HUES64 (cell line): ENCODE results near the gene VEZT.

Experiments used
- H3K27ac ChIP-seq: 2 replicates; pipeline ENCODE4 v1.7.0; 2013; ENCODE audit warnings: low read depth, low read length, inconsistent platforms
- H3K27me3 ChIP-seq: 2 replicates; pipeline ENCODE4 v1.6.1; 2013; ENCODE audit warnings: mild to moderate bottlenecking, low read length; ENCODE audit not compliant: insufficient read depth
- H3K36me3 ChIP-seq: 2 replicates; pipeline ENCODE4 v1.6.1; 2013; ENCODE audit warnings: mild to moderate bottlenecking, low read length; ENCODE audit not compliant: insufficient read depth
- H3K4me1 ChIP-seq: 2 replicates; pipeline ENCODE4 v1.6.1; 2013; ENCODE audit warnings: mild to moderate bottlenecking, low read length, moderate library complexity; ENCODE audit not compliant: insufficient read depth
- H3K4me3 ChIP-seq: 2 replicates; pipeline ENCODE4 v1.5.1; 2013; ENCODE audit warnings: mild to moderate bottlenecking, low read length, moderate library complexity
- H3K9ac ChIP-seq: 2 replicates; pipeline ENCODE4 v1.6.1; 2013; ENCODE audit warnings: mild to moderate bottlenecking, low read depth, low read length
- H3K9me3 ChIP-seq: 2 replicates; pipeline ENCODE4 v1.6.1; 2013; ENCODE audit warnings: low read depth, low read length; ENCODE audit not compliant: insufficient read depth
- WGBS: fragments of 150-250, 120-280 bp; methylation state at CpG from one replicate; pipeline ENCODE4 v1.1.7; 2013; ENCODE audit warnings: missing lambda C conversion rate; 5-methylcytosine and 5-hydroxymethylcytosine counted together

VEZT gene

DNA sequence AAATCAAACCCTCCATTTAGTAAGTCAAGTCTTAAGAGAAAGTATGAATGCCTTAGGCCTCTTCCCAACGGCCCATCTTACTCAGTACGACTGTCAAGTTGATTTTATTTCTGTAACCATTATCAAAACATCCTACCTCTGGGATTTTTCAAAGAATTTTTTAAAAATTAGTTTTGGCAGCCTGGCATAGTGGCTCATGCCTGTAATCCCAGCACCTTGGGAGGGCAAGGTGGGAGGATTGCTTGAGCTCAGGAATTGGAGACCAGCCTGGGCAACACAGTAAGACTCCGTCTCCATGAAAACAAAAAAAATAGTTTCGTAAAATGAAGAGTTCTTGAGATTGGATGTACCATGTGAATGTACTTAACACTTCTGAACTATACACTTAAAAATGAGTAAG is 4.5 kb upstream of the VEZT start:
- Histone ChIP-seq H3K4me3 (no peak overlapping the region), H3K27ac (no peak overlapping the region), H3K9ac (no peak overlapping the region), H3K27me3 (no peaks in the 10 kb centered on the region), H3K4me1 (peaks cover 34% of the 10 kb centered on the region), H3K9me3 (no peaks in the 10 kb centered on the region), H3K36me3 (0 out of 2 replicates have a peak, but pooled peaks cover 3% of the 10 kb centered on the region)
- WGBS, result 95% methylated on average over 3 of the region's 4 CpGs

DNA sequence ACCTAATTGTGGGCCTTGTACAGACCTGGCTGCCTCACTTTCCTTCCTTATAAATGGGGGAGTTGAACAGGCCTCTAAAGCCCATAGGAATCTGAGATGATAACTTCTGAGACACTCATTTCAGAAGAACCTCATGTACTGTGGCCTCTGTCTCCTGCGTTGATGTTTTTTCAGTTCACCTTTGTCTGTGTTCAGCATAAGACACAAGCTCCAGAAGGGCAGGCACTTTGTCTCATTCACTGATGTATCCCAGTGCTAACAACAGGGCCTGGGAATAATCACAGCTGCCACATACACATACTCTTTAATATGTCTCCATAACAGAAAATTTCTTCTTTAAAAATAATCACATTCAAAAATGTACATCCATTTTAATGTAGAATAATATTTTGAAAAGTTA is 3.7 kb upstream of the VEZT start:
- WGBS, result 91% methylated on average over 1 of the region's 1 CpG
- H3K4me3 ChIP-seq, result no peak overlapping the region
- H3K27me3 ChIP-seq, result no peaks in the 10 kb centered on the region
- H3K36me3 ChIP-seq, result 0 out of 2 replicates have a peak, but pooled peaks cover 3% of the 10 kb centered on the region
- no peak overlapping the region for H3K9ac ChIP-seq
- no peak overlapping the region for H3K27ac ChIP-seq
- H3K4me1 ChIP-seq, result peaks cover 26% of the 10 kb centered on the region
- no peaks in the 10 kb centered on the region for H3K9me3 ChIP-seq

DNA sequence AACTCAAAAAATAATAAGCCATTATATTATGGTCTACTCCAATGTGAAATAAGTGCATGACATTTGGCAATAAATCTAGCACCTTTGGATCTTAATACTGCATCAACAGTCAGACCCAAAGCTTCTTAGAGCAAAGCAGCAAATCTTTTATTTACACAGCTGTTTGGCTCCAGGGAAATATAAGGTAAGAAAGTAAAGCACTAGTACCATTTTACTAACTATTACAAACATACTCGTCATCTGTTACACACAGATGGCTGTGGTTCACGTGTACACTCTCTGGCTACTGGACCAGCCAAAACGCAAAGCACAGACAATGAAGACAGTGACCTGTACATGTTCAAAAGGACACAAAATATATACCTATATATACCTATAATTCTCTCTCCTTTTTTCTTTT is 3.1 kb upstream of the VEZT start:
- 0 out of 2 replicates have a peak, but pooled peaks cover 3% of the 10 kb centered on the region for H3K36me3 ChIP-seq
- no peak overlapping the region for H3K9ac ChIP-seq
- 93% methylated on average over 3 of the region's 3 CpGs for WGBS
- H3K4me3 ChIP-seq, result no peak overlapping the region
- no peaks in the 10 kb centered on the region for H3K27me3 ChIP-seq
- H3K27ac ChIP-seq, result no peak overlapping the region
- no peaks in the 10 kb centered on the region for H3K9me3 ChIP-seq
- peaks cover 26% of the 10 kb centered on the region for H3K4me1 ChIP-seq

DNA sequence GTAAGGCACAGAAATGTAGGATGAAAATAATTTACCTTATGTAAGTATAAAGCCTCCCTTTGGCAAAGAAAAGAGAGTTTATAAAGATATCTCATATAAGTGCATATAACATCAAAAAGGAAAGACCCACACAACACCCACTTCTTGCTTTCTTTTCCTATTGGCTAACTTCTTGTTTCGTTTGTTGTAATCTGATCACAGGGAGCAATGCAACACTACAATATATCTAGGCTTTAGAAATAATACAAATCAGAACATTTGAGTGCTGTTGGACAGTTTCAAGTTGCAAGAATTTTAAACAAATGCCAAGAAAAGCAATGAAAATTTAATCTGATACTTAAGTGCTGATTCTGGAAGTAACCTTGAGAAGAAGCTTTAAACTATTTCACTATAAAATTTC is 1.7 kb upstream of the VEZT start:
- peaks cover 24% of the 10 kb centered on the region for H3K4me1 ChIP-seq
- H3K9me3 ChIP-seq, result no peaks in the 10 kb centered on the region
- peak overlapping the region; percentile 76 for H3K4me3 ChIP-seq
- H3K36me3 ChIP-seq, result no peaks in the 10 kb centered on the region
- WGBS, result no CpG with 5 or more reads among the region's 1 CpG
- peak overlapping the region; percentile 98; the same call in 1 of the 2 replicates for H3K27ac ChIP-seq
- peak overlapping the region; percentile 98 for H3K9ac ChIP-seq
- H3K27me3 ChIP-seq, result no peaks in the 10 kb centered on the region

DNA sequence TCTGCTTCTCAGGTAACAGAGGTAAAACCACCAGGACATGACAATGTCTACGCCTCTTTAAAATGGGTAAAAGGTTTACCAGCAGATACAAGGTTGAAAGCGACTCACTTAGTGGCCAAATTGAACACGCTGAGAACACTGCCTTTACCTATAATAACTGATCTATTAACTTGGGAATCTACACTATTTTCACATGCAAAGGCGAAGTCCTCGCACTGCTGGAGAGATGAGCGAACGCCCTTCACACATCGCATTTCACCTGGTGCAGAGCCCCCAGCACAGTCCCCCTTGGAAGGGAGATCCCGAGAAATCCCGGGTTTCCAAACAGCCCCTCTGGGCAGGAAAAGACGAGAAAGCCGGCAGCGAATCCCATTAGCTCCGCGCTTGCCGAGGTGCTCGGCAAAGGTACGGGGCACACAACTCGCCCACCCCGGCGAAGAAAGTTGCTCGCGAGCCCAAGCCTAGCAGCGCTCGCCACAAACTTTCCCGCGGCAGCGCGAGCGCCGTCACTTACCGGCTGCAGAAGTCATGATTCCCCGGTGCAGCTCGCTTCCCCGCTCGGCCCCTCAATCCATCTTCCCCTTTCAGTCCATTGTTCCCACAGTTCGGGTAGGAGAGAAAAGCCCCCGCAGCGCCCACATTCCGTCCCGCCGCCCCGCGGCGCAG is 763 bp upstream of the VEZT start:
- H3K9me3 ChIP-seq, result no peaks in the 10 kb centered on the region
- H3K27me3 ChIP-seq, result no peaks in the 10 kb centered on the region
- peak overlapping the region; percentile 98 for H3K27ac ChIP-seq
- peak overlapping the region; percentile 98 for H3K9ac ChIP-seq
- peak overlapping the region; percentile 76 for H3K4me3 ChIP-seq
- no peaks in the 10 kb centered on the region for H3K36me3 ChIP-seq
- WGBS, result under 1% methylated on average over 45 of the region's 45 CpGs
- peaks cover 24% of the 10 kb centered on the region for H3K4me1 ChIP-seq

DNA sequence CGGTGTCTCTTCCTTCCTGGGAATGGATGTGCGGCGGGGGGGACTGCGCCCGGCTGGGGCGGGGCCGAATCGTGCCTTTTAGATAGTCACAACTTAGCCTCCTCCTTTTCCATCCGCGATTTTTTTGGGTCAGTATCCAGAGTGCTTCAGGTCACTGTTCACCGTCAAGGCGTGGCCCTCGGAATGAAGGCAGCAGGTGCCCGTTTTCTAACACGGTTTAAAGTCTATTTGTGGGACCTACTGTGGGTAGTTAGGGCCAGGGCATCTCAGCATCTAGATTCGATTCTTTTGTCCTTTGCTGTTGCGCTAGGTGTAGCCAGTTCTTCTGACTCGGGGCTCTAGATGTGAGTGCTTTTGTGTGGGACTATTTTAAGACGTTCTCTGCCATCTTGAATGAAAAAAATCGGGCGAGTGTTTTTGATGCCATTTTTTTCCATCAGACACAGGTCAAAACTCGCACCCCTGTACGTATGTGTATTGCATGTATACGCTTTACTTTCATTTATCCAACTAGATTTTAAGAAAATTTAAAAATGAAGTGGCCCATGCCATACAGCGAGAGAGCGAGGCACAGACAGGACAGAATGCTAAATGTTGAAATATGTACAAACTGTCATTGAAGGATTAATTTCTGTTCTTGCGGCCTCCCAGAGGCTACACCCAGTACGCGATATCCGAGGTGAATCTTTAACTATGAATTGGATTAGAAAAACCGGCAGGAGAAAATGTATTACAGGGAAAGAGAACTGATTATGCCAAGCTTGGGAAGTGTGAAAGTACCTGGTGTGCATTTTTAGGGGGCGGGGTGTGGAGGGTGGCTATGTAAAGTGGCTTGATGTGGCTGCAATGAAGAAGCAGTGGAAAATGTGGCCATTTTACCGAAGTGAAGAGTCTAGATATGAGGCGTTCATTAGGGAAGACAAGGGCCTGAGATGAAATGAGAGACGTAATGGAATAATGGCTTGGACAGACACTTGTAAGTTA is 835 bp downstream of the VEZT start:
- peaks cover 24% of the 10 kb centered on the region for H3K4me1 ChIP-seq
- WGBS, result 1% methylated on average over 34 of the region's 35 CpGs
- H3K36me3 ChIP-seq, result no peaks in the 10 kb centered on the region
- H3K27ac ChIP-seq, result peak overlapping the region; percentile 98
- H3K4me3 ChIP-seq, result peak overlapping the region; percentile 76
- H3K9ac ChIP-seq, result peak overlapping the region; percentile 98
- no peaks in the 10 kb centered on the region for H3K27me3 ChIP-seq
- no peaks in the 10 kb centered on the region for H3K9me3 ChIP-seq

DNA sequence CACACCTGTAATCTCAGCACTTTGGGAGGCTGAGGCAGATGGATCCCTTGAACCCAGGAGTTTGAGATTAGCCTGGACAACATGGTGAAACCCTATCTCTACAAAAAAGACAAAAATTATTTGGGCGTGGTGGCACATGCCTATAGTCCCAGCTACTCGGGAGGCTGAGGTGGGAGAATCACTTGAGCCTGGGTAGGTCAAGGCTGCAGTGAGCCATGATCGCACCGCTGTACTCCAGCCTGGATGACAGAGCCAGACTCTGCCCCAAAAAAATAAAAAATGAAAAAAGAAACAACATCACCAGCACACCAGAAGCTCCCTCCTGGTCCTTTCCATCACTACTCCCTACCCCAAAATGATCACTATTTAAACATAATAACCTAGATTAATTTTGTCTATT is 2.6 kb downstream of the VEZT start:
- H3K27me3 ChIP-seq, result no peaks in the 10 kb centered on the region
- peaks cover 15% of the 10 kb centered on the region for H3K4me1 ChIP-seq
- whole genome bisulfite sequencing, result 95% methylated on average over 4 of the region's 4 CpGs
- H3K4me3 ChIP-seq, result no peak overlapping the region
- H3K27ac ChIP-seq, result no peak overlapping the region
- no peak overlapping the region for H3K9ac ChIP-seq
- no peaks in the 10 kb centered on the region for H3K9me3 ChIP-seq
- peaks cover 9% of the 10 kb centered on the region for H3K36me3 ChIP-seq

DNA sequence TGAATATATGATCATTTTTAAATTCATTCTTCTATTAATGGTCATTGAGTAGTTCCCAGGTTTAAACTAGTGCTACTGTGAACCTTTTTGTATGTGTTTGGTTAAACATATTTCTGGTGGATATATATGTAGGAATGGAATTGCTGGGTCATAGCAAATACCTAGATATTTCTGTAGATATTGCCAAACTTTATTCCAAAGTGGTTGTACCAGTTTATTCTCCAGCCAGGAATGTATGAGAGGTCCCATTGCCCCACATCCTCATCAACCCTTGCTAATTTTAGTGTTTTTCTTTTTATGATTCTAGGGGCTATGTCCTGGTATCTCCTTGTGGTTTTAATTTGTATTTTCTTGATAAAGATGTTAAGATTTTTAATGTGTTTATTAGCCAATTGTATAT is 3.1 kb downstream of the VEZT start:
- Histone ChIP-seq H3K36me3 (peaks cover 9% of the 10 kb centered on the region), H3K27ac (no peak overlapping the region), H3K9ac (no peak overlapping the region), H3K27me3 (no peaks in the 10 kb centered on the region), H3K4me1 (peaks cover 10% of the 10 kb centered on the region), H3K4me3 (no peak overlapping the region), H3K9me3 (no peaks in the 10 kb centered on the region)

DNA sequence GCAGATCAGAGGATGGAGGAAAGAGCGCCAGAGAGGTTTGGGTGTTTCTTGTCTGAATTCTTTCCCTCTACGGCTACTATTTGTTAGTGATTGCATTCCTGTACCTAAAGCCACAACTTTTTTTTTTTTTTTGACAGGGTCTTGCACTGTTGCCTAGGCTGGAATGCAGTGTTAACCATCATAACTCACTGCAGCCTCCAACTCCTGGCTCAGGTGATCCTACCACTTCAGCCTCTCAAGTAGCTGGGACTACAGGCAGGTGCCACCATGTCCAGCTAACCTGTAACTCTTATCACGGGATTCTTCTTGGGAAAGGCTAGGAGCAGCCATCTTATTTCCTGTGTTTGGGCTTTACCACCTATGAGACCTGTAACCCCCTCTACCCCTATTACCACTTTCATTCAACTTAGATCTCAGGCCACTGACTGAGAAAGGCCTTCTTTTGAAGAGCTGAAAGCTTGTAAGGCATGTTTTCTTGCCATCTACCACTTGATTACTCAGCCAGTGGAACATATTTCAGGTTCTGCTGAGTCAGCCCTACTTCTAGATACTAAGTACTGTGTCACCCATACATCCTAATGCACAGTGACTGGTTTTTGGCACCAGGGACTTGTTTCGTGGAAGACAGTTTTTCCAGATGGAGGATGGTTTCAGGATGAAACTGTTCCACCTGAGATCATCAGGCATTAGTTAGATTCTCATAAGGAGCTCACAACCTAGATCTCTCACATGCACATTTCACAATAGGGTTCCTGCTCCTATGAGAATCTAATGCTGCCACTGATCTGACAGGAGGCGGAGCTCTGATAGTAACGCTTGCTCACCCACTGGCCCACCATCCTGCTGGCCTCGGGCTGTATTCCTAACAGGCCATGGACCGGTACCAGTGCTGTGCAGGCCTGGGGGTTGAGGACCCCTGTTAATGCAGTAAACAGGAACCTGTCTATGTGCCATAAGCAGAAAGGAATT is 6.9 kb downstream of the VEZT start:
- 95% methylated on average over 8 of the region's 8 CpGs for whole genome bisulfite sequencing
- H3K27me3 ChIP-seq, result no peaks in the 10 kb centered on the region
- peaks cover 12% of the 10 kb centered on the region for H3K36me3 ChIP-seq
- H3K9ac ChIP-seq, result no peak overlapping the region
- H3K9me3 ChIP-seq, result no peaks in the 10 kb centered on the region
- no peak overlapping the region for H3K27ac ChIP-seq
- H3K4me1 ChIP-seq, result peaks cover 3% of the 10 kb centered on the region
- no peak overlapping the region for H3K4me3 ChIP-seq

DNA sequence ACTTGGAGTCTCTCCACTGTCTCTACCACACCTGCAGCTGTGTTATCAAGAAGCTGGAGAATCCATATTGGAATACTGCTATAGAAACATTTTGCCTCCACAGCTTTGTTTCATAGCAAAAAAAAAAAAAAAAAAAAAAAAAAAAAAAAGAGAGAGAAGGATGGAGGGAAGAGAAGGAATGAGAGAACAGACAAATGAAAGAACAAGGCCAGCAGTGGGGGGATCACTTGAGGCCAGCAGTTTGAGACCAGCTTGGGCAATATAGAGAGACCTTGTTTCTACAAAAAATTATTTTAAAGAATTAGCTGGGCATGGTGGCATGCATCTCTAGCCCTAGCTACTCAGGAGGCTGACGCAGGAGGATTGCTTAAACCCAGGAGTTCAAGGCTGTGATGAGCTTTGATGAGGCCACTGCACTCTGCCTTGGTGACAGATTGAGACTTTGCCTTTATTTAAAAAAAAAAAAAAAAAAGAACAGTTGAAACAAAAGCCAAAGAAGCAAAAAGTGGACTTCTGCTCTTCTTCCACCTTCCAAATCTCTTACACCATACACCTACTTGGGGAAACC is 8.1 kb downstream of the VEZT start:
- 96% methylated on average over 1 of the region's 1 CpG for WGBS
- no peak overlapping the region for H3K27ac ChIP-seq
- no peaks in the 10 kb centered on the region for H3K27me3 ChIP-seq
- H3K36me3 ChIP-seq, result peaks cover 12% of the 10 kb centered on the region
- no peaks in the 10 kb centered on the region for H3K9me3 ChIP-seq
- no peak overlapping the region for H3K9ac ChIP-seq
- H3K4me3 ChIP-seq, result no peak overlapping the region
- peaks cover 4% of the 10 kb centered on the region for H3K4me1 ChIP-seq
